OCI-LY1 (cell line): ENCODE results near the gene S1PR1.

Experiments used
- H2AFZ ChIP-seq: fragments of 200-600 bp; sonication (generic), shearing (Covaris generic); 2 replicates; pipeline ENCODE4 v1.6.0; 2014; ENCODE audit warnings: antibody characterized with exemption, mild to moderate bottlenecking, low read length
- H3F3A ChIP-seq: fragments of 200-600 bp; sonication (generic), shearing (Covaris generic); 2 replicates; pipeline ENCODE4 v1.6.0; 2014; ENCODE audit warnings: mild to moderate bottlenecking, antibody characterized with exemption, low read length, moderate library complexity; ENCODE audit not compliant: insufficient read depth
- H3K27ac ChIP-seq: fragments of 200-600 bp; sonication (generic); 2 replicates; pipeline ENCODE4 v1.5.1; 2014; ENCODE audit warnings: low read length, mixed run types, mild to moderate bottlenecking, low read depth; ENCODE audit not compliant: poor library complexity, severe bottlenecking
- H3K27me3 ChIP-seq: fragments of 200-600 bp; sonication (generic); 2 replicates; pipeline ENCODE4 v1.6.0; 2014; ENCODE audit warnings: antibody characterized with exemption, mild to moderate bottlenecking, low read length, moderate library complexity; ENCODE audit not compliant: insufficient read depth
- H3K36me3 ChIP-seq: fragments of 200-600 bp; sonication (generic); 2 replicates; pipeline ENCODE4 v1.6.1; 2014; ENCODE audit warnings: mild to moderate bottlenecking, antibody characterized with exemption, low read length, moderate library complexity, mixed read lengths; ENCODE audit not compliant: insufficient read depth
- H3K4me1 ChIP-seq: fragments of 200-600 bp; sonication (generic); 2 replicates; pipeline ENCODE4 v1.5.1; 2014; ENCODE audit warnings: mild to moderate bottlenecking, low read length, moderate library complexity; ENCODE audit not compliant: insufficient read depth, severe bottlenecking
- H3K4me2 ChIP-seq: fragments of 200-600 bp; sonication (generic), shearing (Covaris generic); 2 replicates; pipeline ENCODE4 v1.6.1; 2014; ENCODE audit warnings: low read length
- H3K4me3 ChIP-seq: fragments of 200-600 bp; sonication (generic); 2 replicates; pipeline ENCODE4 v1.5.1; 2014; ENCODE audit warnings: low read length, low read depth, mild to moderate bottlenecking, mixed read lengths; ENCODE audit not compliant: poor library complexity, severe bottlenecking
- H3K79me2 ChIP-seq: fragments of 200-600 bp; shearing (Covaris generic); 2 replicates; pipeline ENCODE4 v1.6.1; 2016; ENCODE audit warnings: mixed run types, low read length, mixed read lengths; ENCODE audit not compliant: insufficient read depth
- H3K9ac ChIP-seq: fragments of 200-600 bp; sonication (generic), shearing (Covaris generic); 2 replicates; pipeline ENCODE4 v1.6.1; 2014; ENCODE audit warnings: mild to moderate bottlenecking, low read length, mixed read lengths
- H3K9me2 ChIP-seq: fragments of 200-600 bp; sonication (generic), shearing (Covaris generic); 2 replicates; pipeline ENCODE4 v1.6.1; 2014; ENCODE audit warnings: low read depth, mild to moderate bottlenecking, low read length, mixed read lengths
- H3K9me3 ChIP-seq: fragments of 200-600 bp; shearing (Covaris generic); 2 replicates; pipeline ENCODE4 v1.6.1; 2014; ENCODE audit warnings: low read length, mixed read lengths
- H4K20me1 ChIP-seq: fragments of 200-600 bp; sonication (generic), shearing (Covaris generic); 2 replicates; pipeline ENCODE4 v1.6.0; 2016; ENCODE audit warnings: mild to moderate bottlenecking, low read length; ENCODE audit not compliant: insufficient read depth
- CTCF ChIP-seq: fragments of 200-600 bp; sonication (generic), shearing (Covaris generic); IDR thresholded peaks from 2 replicates; pipeline ENCODE4 v1.5.1; 2017; ENCODE audit warnings: mild to moderate bottlenecking, antibody characterized with exemption, low read length, moderate library complexity, mixed read lengths
- EZH2 ChIP-seq: fragments of 200-600 bp; sonication (generic), shearing (Covaris generic); IDR thresholded peaks from 2 replicates; pipeline ENCODE4 v1.8.0; 2017; ENCODE audit warnings: borderline replicate concordance, mixed run types, mild to moderate bottlenecking, antibody characterized with exemption, low read length, moderate library complexity, mixed read lengths

Gene S1PR1

GRCh38 chr1:101199637-101199982, 37.2 kb upstream of the S1PR1 start:
- H3K9me3 ChIP-seq, result no peaks in the 10 kb centered on the region
- H3F3A ChIP-seq, result no peaks in the 10 kb centered on the region
- no peaks in the 10 kb centered on the region for H4K20me1 ChIP-seq
- TF ChIP-seq CTCF (no peak), EZH2 (no peak)
- no peak overlapping the region for H3K9ac ChIP-seq
- H3K4me1 ChIP-seq, result no peaks in the 10 kb centered on the region
- no peak overlapping the region for H3K27ac ChIP-seq
- H3K4me3 ChIP-seq, result no peak overlapping the region
- H2AFZ ChIP-seq, result no peak overlapping the region
- no peaks in the 10 kb centered on the region for H3K36me3 ChIP-seq
- no peaks in the 10 kb centered on the region for H3K9me2 ChIP-seq
- no peaks in the 10 kb centered on the region for H3K79me2 ChIP-seq
- H3K4me2 ChIP-seq, result no peak overlapping the region
- no peaks in the 10 kb centered on the region for H3K27me3 ChIP-seq

- Histone ChIP-seq H3K79me2 (no peaks in the 10 kb centered on the region), H3K27ac (no peak overlapping the region), H3K27me3 (no peaks in the 10 kb centered on the region), H2AFZ (no peak overlapping the region), H3K9me3 (no peaks in the 10 kb centered on the region), H3K9ac (no peak overlapping the region), H4K20me1 (no peaks in the 10 kb centered on the region), H3K4me3 (no peak overlapping the region), H3F3A (no peaks in the 10 kb centered on the region), H3K36me3 (no peaks in the 10 kb centered on the region), H3K9me2 (no peaks in the 10 kb centered on the region), H3K4me2 (no peak overlapping the region), H3K4me1 (no peaks in the 10 kb centered on the region)
- TF ChIP-seq CTCF (no peak), EZH2 (no peak)
These were observed 36.3 kb upstream of the S1PR1 start for GRCh38 chr1:101200513-101200912.

- Histone ChIP-seq H3K9me2 (no peaks in the 10 kb centered on the region), H3K27ac (no peak overlapping the region), H3K4me1 (no peaks in the 10 kb centered on the region), H3F3A (no peaks in the 10 kb centered on the region), H2AFZ (no peak overlapping the region), H3K4me3 (no peak overlapping the region), H3K4me2 (no peak overlapping the region), H4K20me1 (no peaks in the 10 kb centered on the region), H3K27me3 (no peaks in the 10 kb centered on the region), H3K36me3 (no peaks in the 10 kb centered on the region), H3K9me3 (no peaks in the 10 kb centered on the region), H3K9ac (no peak overlapping the region), H3K79me2 (no peaks in the 10 kb centered on the region)
- TF ChIP-seq EZH2 (no peak), CTCF (no peak)
These were observed 32.8 kb upstream of the S1PR1 start for GRCh38 chr1:101203820-101204540.
